ENCODE measurements around the gene NUP160. TPM values are rescaled to one million over a fixed set of nuclear protein-coding genes. Genes with fewer than 3 reads are reported as not detected.

The NUP160 gene
- total and polyA plus RNA-seq, 2 of the 8 experiments (the other 6 are each of a cell fraction or from before 2014, with no cell fraction given): 44.6 to 100 TPM

DNA sequence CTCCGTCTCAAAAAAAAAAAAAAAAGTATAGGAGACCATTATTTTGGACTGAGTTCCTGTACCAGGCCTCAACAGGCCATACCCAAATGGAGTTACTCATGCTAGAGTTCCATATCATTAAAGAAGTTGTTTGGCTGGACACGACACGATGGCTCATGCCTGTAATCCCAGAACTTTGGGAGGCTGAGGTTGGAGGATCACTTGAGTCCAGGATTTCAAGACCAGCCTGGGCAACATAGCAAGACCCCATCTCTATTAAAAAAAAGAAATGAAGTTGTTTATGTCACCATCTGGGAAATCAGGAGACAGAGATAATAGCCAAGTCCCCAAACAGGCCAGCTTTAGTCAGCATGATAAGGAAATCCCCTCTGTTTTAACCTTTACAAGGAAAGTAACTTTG is 74.3 kb downstream of the NUP160 start:
- H3K79me1 ChIP-seq (ENCODE audit: low read depth, low read length): no peaks in the 10 kb centered on the region
- CTCF ChIA-PET (ENCODE audit: partially characterized antibody): no interaction called here
- FAIRE-seq: no peak
- H3K4me1 ChIP-seq (replicated peaks in 1 of 4; ENCODE audit: control insufficient read depth in 3 of 4, insufficient read depth in 4 of 4, low read length in 3 of 4): no peaks in the 10 kb centered on the region
- DNase-seq (ENCODE audit: low read depth in 1 of 2, low spot score in 2 of 2): no peak
- peaks cover 0 to 3% of the 10 kb centered on the region in 2 experiments for H4K20me1 ChIP-seq (replicated peaks in 1 of 2; ENCODE audit: control insufficient read depth in 1 of 2, insufficient read depth in 2 of 2, low read length in 2 of 2)
- no peak overlapping the region for H2BK12ac ChIP-seq (ENCODE audit: low read depth, low read length)
- WGBS, 2 experiments (ENCODE audit: extremely low coverage in 1 of 2, insufficient coverage in 1 of 2, insufficient read length in 1 of 2, insufficient replicate concordance in 2 of 2, low coverage in 1 of 2, low lambda C conversion rate in 2 of 2, missing lambda C conversion rate in 1 of 2): 93% methylated on average over 3 of the region's 3 CpGs; no CpG with 5 or more reads in 1 of the 2 experiments
- H2BK15ac ChIP-seq (ENCODE audit: low read length): no peak overlapping the region
- no peak overlapping the region for H3K9ac ChIP-seq (replicated peaks in 1 of 4; ENCODE audit: extremely low read depth in 1 of 4, low read depth in 3 of 4, low read length in 3 of 4)
- H4K8ac ChIP-seq (ENCODE audit: extremely low read depth, insufficient read depth, low read length): no peak overlapping the region
- peaks cover 8 to 20% (median 14%) of the 10 kb centered on the region in 4 experiments for H3K36me3 ChIP-seq (ENCODE audit: control insufficient read depth in 2 of 4, insufficient read depth in 4 of 4, low read length in 3 of 4)
- H3K79me2 ChIP-seq (ENCODE audit: control insufficient read depth in 1 of 2, insufficient read depth in 2 of 2, low read length in 2 of 2): no peaks in the 10 kb centered on the region
- H3K56ac ChIP-seq (replicated peaks; ENCODE audit: insufficient read length, low read depth, low read length): no peak overlapping the region
- H3K4me3 ChIP-seq (ENCODE audit: extremely low read depth in 1 of 4, insufficient read depth in 2 of 4, low read depth in 3 of 4, low read length in 4 of 4): no peak overlapping the region
- POLR2A ChIA-PET (ENCODE audit: partially characterized antibody): interaction anchor here (1.4 to 5.4 kb wide), 2 partner anchors 7 to 11 kb away, joined by 4 to 28 read pairs; partner anchors contain the start of gene FNBP4
- no peak overlapping the region for H3K23ac ChIP-seq (ENCODE audit: insufficient read length)
- no peaks in the 10 kb centered on the region for H3K23me2 ChIP-seq (ENCODE audit: low read depth, low read length)
- H2BK5ac ChIP-seq (ENCODE audit: low read depth, low read length): no peak overlapping the region
- H3K27me3 ChIP-seq (replicated peaks in 1 of 4; ENCODE audit: control insufficient read depth in 3 of 4, extremely low read depth in 1 of 4, insufficient read depth in 3 of 4, low read length in 3 of 4): no peaks in the 10 kb centered on the region
- H3K4ac ChIP-seq (replicated peaks; ENCODE audit: insufficient read length, low read depth, low read length): no peak overlapping the region
- no peak overlapping the region for H4K91ac ChIP-seq (replicated peaks; ENCODE audit: insufficient read length, low read length)
- H4K5ac ChIP-seq (ENCODE audit: insufficient read length, low read depth, low read length): no peak overlapping the region
- H3K9me3 ChIP-seq (ENCODE audit: insufficient read depth in 2 of 2, low read depth in 1 of 2, low read length in 1 of 2): no peaks in the 10 kb centered on the region
- no peak overlapping the region for H3K14ac ChIP-seq (ENCODE audit: insufficient read length)
- no peak overlapping the region for H2BK120ac ChIP-seq (replicated peaks; ENCODE audit: low read depth, low read length)
- no peak overlapping the region for H3K27ac ChIP-seq (ENCODE audit: low read depth, low read length)
- no peak overlapping the region for H3K4me2 ChIP-seq (ENCODE audit: insufficient read depth in 1 of 2, low read depth in 2 of 2, low read length in 2 of 2)
- no peak overlapping the region for H2AK5ac ChIP-seq (ENCODE audit: low read depth, low read length)
- H2BK20ac ChIP-seq (ENCODE audit: low read length): no peak overlapping the region
- no peak overlapping the region for H3K18ac ChIP-seq (ENCODE audit: extremely low read depth, low read length)
- H2AFZ ChIP-seq (ENCODE audit: low read length): no peak overlapping the region
- TF ChIP-seq TCF12 (IDR thresholded peaks at IDR 0.05; ENCODE audit: low read depth, low read length) (no peak), SIN3A (conservative IDR thresholded peaks at IDR 0.05 in 1 of 2, IDR thresholded peaks at IDR 0.05 in 1 of 2; ENCODE audit: low read depth in 1 of 2, low read length in 2 of 2) (no peak), RBBP5 (IDR thresholded peaks at IDR 0.05; ENCODE audit: borderline replicate concordance, low read depth, low read length) (no peak), TAF7 (optimal IDR thresholded peaks at IDR 0.05; ENCODE audit: borderline replicate concordance, low read depth, low read length) (no peak), TBP (IDR thresholded peaks at IDR 0.05; ENCODE audit: low read depth, low read length) (no peak), HDAC2 (IDR thresholded peaks at IDR 0.05; ENCODE audit: borderline replicate concordance in 1 of 2, low read depth in 2 of 2, low read length in 2 of 2) (no peak)
- TF ChIP-seq, protein P1, sequence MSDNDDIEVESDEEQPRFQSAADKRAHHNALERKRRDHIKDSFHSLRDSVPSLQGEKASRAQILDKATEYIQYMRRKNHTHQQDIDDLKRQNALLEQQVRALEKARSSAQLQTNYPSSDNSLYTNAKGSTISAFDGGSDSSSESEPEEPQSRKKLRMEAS (IDR thresholded peaks at IDR 0.05): no peak
